Pancreas (tissue), 10 donors: Measurements from ENCODE around the gene ST3GAL4. TPM values are rescaled to one million over a fixed set of nuclear protein-coding genes. Genes with fewer than 3 reads are reported as not detected.

ENCODE experiments used
- ATAC-seq, 4 donors: fragments of 200-7000 bp; cut with Tn5 transposase; one replicate each; pipeline versions ENCODE4 v1.8.0 to v1.9.1; 2020; ENCODE audit warnings: mild to moderate bottlenecking in 4 of 4, moderate library complexity in 4 of 4
- DNase-seq, 6 donors: peaks; one replicate each; pipeline ENCODE4 v3.0.0-alpha.2; 2020
- FAIRE-seq: peaks from 2 replicates; lab custom pipeline; 2012; peaks lifted over from hg19 to GRCh38; lab: Jason Lieb, UNC
- H3K27ac ChIP-seq, 4 donors: fragments of 200-600 bp; sonication (generic); 1 replicate in 3 of 4; 2 replicates in 1 of 4; pipeline versions ENCODE4 v1.5.0 to v1.8.0; 2020
- H3K27me3 ChIP-seq, 4 donors: fragments of 200-600 bp; one replicate each; pipeline ENCODE4 v1.8.0; 2021
- H3K36me3 ChIP-seq, 3 donors: fragments of 200-600 bp; sonication (generic) in 1 of 3; one replicate each; pipeline versions ENCODE4 v1.5.0 to v1.8.0; 2020 to 2021
- H3K4me1 ChIP-seq, 3 donors: fragments of 200-600 bp; one replicate each; pipeline ENCODE4 v1.8.0; 2021
- H3K4me3 ChIP-seq, 4 donors: fragments of 200-600 bp; sonication (generic) in 2 of 4; one replicate each; pipeline versions ENCODE4 v1.5.0 to v1.8.0; 2020 to 2021
- H3K9me3 ChIP-seq, 4 donors: fragments of 200-600 bp; one replicate each; pipeline ENCODE4 v1.8.0; 2021
- WGBS, 2 donors: extraction: QIAGEN DNeasy Blood & Tissue Kit; methylation state at CpG; one replicate each; pipeline ENCODE4 v1.1.7; 2013; 5-methylcytosine and 5-hydroxymethylcytosine counted together
- intact Hi-C, 3 donors: fragments of 100-400 bp; cut with DNase I; formaldehyde crosslinking; loops; one replicate each; pipeline versions ENCODE4 v1.11.1 to v1.14.2; 2022
- polyA plus RNA-seq, 2 donors: library from polyadenylated mRNA; stranded (reverse); fragments of 200-250 nt; gene quantifications; one replicate each; pipeline ENCODE4 v1.2.3, GENCODE V29; 2013
- total RNA-seq, 6 donors: library from RNA; stranded (reverse); fragmentation: NEBNext Ultra II Directional in 4 of 6; extraction: Animal tissue kit (Norgen Biotek cat#: 25700) in 4 of 6; gene quantifications; one replicate each; pipeline versions ENCODE4 v1.2.1 to v1.2.4, GENCODE V29; 2021 to 2023
- TF ChIP-seq, protein P1 (sequence below), 4 donors: fragments of 200-600 bp; sonication (generic) in 3 of 4; IDR thresholded peaks; one replicate each; pipeline versions ENCODE4 v1.5.0 to v1.8.0; 2021; ENCODE audit warnings: antibody characterized with exemption in 4 of 4
- donor health status: healthy with polysubstance abuse.
- donor health status: DM: no; HTN: no; CAD: no; lungs with moderate emphysema.
- donor health status: DM: no; HTN: no; CAD: no.
- donor health status: control.
- donor health status: control.
- donor health status: Bipolar disorder and iron deficiency.
- donor health status: DM: yes; HTN: yes; CAD: no.
- donor health status: DM: no; HTN: no; CAD: no.
- donor health status: DM: no; HTN: no; CAD: no.
- donor health status: DM: yes; HTN: yes; CAD: no.

ST3GAL4 gene
- total and polyA plus RNA-seq, 8 donors: 2.6 to 12.9 (median 9.4) TPM

GRCh38 chr11:126334659-126335462 is 20.6 kb upstream of the ST3GAL4 start:
- FAIRE-seq (no peak), ATAC-seq (no peak), DNase-seq (peak in 1 of 6 donors; percentile 15)
- intact Hi-C loops: no loop called here
- Histone ChIP-seq H3K4me1 (no peaks in the 10 kb centered on the region), H3K9me3 (no peaks in the 10 kb centered on the region), H3K4me3 (no peak overlapping the region), H3K36me3 (peaks cover 0 to 12% (median 0%) of the 10 kb centered on the region in 3 donors), H3K27ac (no peak overlapping the region), H3K27me3 (no peaks in the 10 kb centered on the region)
- WGBS, 2 donors: 89 to 95% methylated on average over 6 of the region's 6 CpGs
- TF ChIP-seq, protein P1, sequence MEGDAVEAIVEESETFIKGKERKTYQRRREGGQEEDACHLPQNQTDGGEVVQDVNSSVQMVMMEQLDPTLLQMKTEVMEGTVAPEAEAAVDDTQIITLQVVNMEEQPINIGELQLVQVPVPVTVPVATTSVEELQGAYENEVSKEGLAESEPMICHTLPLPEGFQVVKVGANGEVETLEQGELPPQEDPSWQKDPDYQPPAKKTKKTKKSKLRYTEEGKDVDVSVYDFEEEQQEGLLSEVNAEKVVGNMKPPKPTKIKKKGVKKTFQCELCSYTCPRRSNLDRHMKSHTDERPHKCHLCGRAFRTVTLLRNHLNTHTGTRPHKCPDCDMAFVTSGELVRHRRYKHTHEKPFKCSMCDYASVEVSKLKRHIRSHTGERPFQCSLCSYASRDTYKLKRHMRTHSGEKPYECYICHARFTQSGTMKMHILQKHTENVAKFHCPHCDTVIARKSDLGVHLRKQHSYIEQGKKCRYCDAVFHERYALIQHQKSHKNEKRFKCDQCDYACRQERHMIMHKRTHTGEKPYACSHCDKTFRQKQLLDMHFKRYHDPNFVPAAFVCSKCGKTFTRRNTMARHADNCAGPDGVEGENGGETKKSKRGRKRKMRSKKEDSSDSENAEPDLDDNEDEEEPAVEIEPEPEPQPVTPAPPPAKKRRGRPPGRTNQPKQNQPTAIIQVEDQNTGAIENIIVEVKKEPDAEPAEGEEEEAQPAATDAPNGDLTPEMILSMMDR (IDR thresholded peaks at IDR 0.05): no peak

DNA sequence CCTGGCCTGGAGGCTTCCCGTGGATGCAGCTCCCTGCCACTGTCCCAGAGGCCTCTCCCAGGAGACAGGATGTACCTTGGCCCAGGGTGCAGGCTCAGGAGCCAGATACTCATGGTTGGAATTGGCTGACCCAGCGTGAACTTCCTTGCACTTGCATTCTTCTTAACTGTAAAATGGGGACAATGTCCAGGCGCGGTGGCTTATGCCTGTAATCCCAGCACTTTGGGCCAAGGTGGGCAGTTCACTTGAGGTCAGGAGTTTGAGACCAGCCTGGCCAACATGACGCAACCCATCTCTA is 20.1 kb upstream of the ST3GAL4 start:
- no peak for FAIRE-seq

GRCh38 chr11:126336138-126336541 is 19.3 kb upstream of the ST3GAL4 start:
- no peak overlapping the region for H3K4me3 ChIP-seq
- no peak overlapping the region for H3K27ac ChIP-seq
- peaks cover 0 to 12% (median 0%) of the 10 kb centered on the region in 3 donors for H3K36me3 ChIP-seq
- H3K27me3 ChIP-seq: no peaks in the 10 kb centered on the region
- no peaks in the 10 kb centered on the region for H3K9me3 ChIP-seq
- intact Hi-C loops: no loop called here
- TF ChIP-seq, protein P1 (IDR thresholded peaks at IDR 0.05): no peak
- H3K4me1 ChIP-seq: no peaks in the 10 kb centered on the region
- no peak for ATAC-seq
- WGBS, 2 donors: 82% methylated on average over 8 of the region's 8 CpGs
- FAIRE-seq: no peak
- DNase-seq: peak in 1 of 6 donors; percentile 18

More for the DNA sequence above, 20.1 kb upstream of the ST3GAL4 start:
- peaks cover 0 to 12% (median 0%) of the 10 kb centered on the region in 3 donors for H3K36me3 ChIP-seq
- H3K4me1 ChIP-seq: no peaks in the 10 kb centered on the region
- H3K9me3 ChIP-seq: no peaks in the 10 kb centered on the region
- no peak overlapping the region for H3K4me3 ChIP-seq
- no peak overlapping the region for H3K27ac ChIP-seq
- intact Hi-C loops: no loop called here
- DNase-seq (peak in 1 of 6 donors; percentile 21), ATAC-seq (no peak)
- H3K27me3 ChIP-seq: no peaks in the 10 kb centered on the region
- TF ChIP-seq, protein P1 (IDR thresholded peaks at IDR 0.05): no peak
- 90 to 95% methylated on average over 5 of the region's 5 CpGs for WGBS, 2 donors

DNA sequence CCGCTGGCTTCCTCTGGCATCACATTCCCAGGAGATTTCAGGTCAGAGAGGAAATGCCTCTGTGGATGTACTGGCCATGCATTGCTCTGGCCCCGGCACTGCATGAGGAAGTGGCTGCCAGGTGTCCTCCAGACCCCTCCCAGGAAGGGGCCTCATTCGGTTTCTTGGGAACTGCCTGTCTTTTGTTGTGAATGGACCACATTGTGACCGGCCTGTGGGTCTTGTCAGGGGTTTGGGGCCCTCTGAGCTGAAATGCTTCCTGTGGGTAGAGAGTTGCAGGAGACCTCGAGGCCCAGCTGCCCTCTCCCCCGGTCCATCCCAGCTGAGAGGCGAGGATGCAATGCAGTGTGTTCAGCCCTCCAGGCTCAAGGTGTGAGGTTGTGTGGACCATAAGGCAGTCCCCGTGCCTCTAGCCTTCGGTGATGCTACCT is 18.8 kb upstream of the ST3GAL4 start:
- DNase-seq (peak in 1 of 6 donors; percentile 34), ATAC-seq (no peak), FAIRE-seq (no peak)
- no peaks in the 10 kb centered on the region for H3K27me3 ChIP-seq
- no peak overlapping the region for H3K4me3 ChIP-seq
- intact Hi-C loops: no loop called here
- no peaks in the 10 kb centered on the region for H3K4me1 ChIP-seq
- H3K27ac ChIP-seq: no peak overlapping the region
- H3K9me3 ChIP-seq: no peaks in the 10 kb centered on the region
- WGBS, 2 donors: 86 to 88% methylated on average over 9 of the region's 9 CpGs
- TF ChIP-seq, protein P1 (IDR thresholded peaks at IDR 0.05): no peak
- H3K36me3 ChIP-seq: peaks cover 0 to 8% (median 0%) of the 10 kb centered on the region in 3 donors

DNA sequence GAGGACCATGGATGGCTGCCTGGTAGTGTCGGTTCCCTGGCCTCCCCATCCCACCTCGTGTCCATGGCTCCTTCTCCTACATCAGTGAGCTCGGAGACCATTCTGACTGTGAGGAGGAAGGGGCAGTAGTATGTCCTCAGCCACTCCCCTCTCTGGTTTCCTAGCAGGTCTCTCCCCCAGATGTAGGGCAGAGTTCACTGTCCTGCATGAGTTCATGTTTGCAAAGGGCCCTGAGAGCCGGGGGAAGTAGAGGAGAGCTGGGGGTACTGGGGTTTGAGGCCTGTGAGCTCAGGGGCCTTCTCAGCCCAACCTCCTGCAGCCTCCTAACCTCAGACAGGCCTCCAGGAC is 18.4 kb upstream of the ST3GAL4 start:
- Histone ChIP-seq H3K27me3 (no peaks in the 10 kb centered on the region), H3K4me1 (no peaks in the 10 kb centered on the region), H3K27ac (no peak overlapping the region), H3K36me3 (peaks cover 0 to 8% (median 0%) of the 10 kb centered on the region in 3 donors), H3K9me3 (no peaks in the 10 kb centered on the region), H3K4me3 (no peak overlapping the region)
- WGBS, 2 donors: 83 to 92% methylated on average over 4 of the region's 4 CpGs
- FAIRE-seq: no peak
- DNase-seq: peak in 1 of 6 donors; percentile 27
- intact Hi-C loops: no loop called here
- TF ChIP-seq, protein P1 (IDR thresholded peaks at IDR 0.05): no peak
- no peak for ATAC-seq
